Suprapubic skin (tissue), 4 donors: ENCODE measurements around the gene DLG1. TPM values are rescaled to one million over a fixed set of nuclear protein-coding genes. Genes with fewer than 3 reads are reported as not detected.

ENCODE experiments used
- DNase-seq, 2 donors: peaks; one replicate each; pipeline ENCODE4 v3.0.0-alpha.2; 2019; ENCODE audit warnings: low spot score in 2 of 2
- H3K27ac ChIP-seq: fragments of 200-600 bp; sonication (generic); one replicate; pipeline ENCODE4 v1.5.1; 2019
- H3K27me3 ChIP-seq: fragments of 200-600 bp; sonication (generic); one replicate; pipeline ENCODE4 v1.5.1; 2019
- H3K36me3 ChIP-seq: fragments of 200-600 bp; sonication (generic); one replicate; pipeline ENCODE4 v1.5.1; 2019
- H3K4me1 ChIP-seq: fragments of 200-600 bp; sonication (generic); one replicate; pipeline ENCODE4 v1.5.1; 2019
- H3K4me3 ChIP-seq: fragments of 200-600 bp; sonication (generic); one replicate; pipeline ENCODE4 v1.5.1; 2019; ENCODE audit warnings: mild to moderate bottlenecking
- H3K9me3 ChIP-seq: fragments of 200-600 bp; sonication (generic); one replicate; pipeline ENCODE4 v1.5.1; 2019
- CTCF ChIP-seq, 2 donors: fragments of 200-600 bp in 1 of 2; fragments of 450-650 bp in 1 of 2; sonication (generic) in 1 of 2; IDR thresholded peaks; one replicate each; pipeline ENCODE4 v1.5.1; 2016 to 2019; ENCODE audit warnings: antibody characterized with exemption in 2 of 2, mild to moderate bottlenecking in 1 of 2, moderate library complexity in 1 of 2
- EP300 ChIP-seq: sonication (generic); formaldehyde crosslinking; IDR thresholded peaks from one replicate; pipeline ENCODE4 v1.6.1; 2017; ENCODE audit warnings: antibody characterized with exemption
- POLR2A ChIP-seq, 2 donors: fragments of 450-650 bp; IDR thresholded peaks; one replicate each; pipeline ENCODE4 v1.6.1; 2017; ENCODE audit warnings: antibody characterized with exemption in 2 of 2, mild to moderate bottlenecking in 2 of 2, moderate library complexity in 2 of 2
- POLR2AphosphoS5 ChIP-seq, 3 donors: sonication (generic); formaldehyde crosslinking; IDR thresholded peaks; one replicate each; pipeline ENCODE4 v1.6.1; 2017; ENCODE audit warnings: antibody characterized with exemption in 3 of 3
- WGBS: methylation state at CpG from one replicate; pipeline ENCODE4 v1.1.5; 2018; 5-methylcytosine and 5-hydroxymethylcytosine counted together
- total RNA-seq, 4 donors: library from RNA; depleted of rRNA; stranded (reverse); fragments of >200 nt; gene quantifications; one replicate each; pipeline ENCODE4 v1.1.0, GENCODE V29; 2016

DLG1 gene
- total RNA-seq, 4 donors from 2014 or later: 86.2 to 140 (median 103) TPM

- 76% methylated on average over 2 of the region's 2 CpGs for WGBS
- H3K36me3 ChIP-seq: peaks cover 35% of the 10 kb centered on the region
These were observed 172.8 kb downstream of the DLG1 start for GRCh38 chr3:197125636-197126035.

GRCh38 chr3:197124713-197125112 lies 173.7 kb downstream of the DLG1 start:
- DNase-seq: no peak
- H3K4me1 ChIP-seq: no peaks in the 10 kb centered on the region
- 94% methylated on average over 6 of the region's 6 CpGs for WGBS
- H3K36me3 ChIP-seq: peaks cover 35% of the 10 kb centered on the region
- TF ChIP-seq POLR2AphosphoS5 (IDR thresholded peaks at IDR 0.05) (no peak), CTCF (IDR thresholded peaks at IDR 0.05) (no peak), EP300 (no peak), POLR2A (IDR thresholded peaks at IDR 0.05) (no peak)
- H3K9me3 ChIP-seq: no peaks in the 10 kb centered on the region
- H3K4me3 ChIP-seq: no peak overlapping the region
- no peak overlapping the region for H3K27ac ChIP-seq
- H3K27me3 ChIP-seq: no peaks in the 10 kb centered on the region

More at GRCh38 chr3:197125636-197126035, 172.8 kb downstream of the DLG1 start:
- TF ChIP-seq EP300: no peak
- TF ChIP-seq POLR2AphosphoS5 (IDR thresholded peaks at IDR 0.05): no peak
- TF ChIP-seq POLR2A (IDR thresholded peaks at IDR 0.05): no peak
- TF ChIP-seq CTCF (IDR thresholded peaks at IDR 0.05): no peak
- no peak overlapping the region for H3K4me3 ChIP-seq
- H3K9me3 ChIP-seq: no peaks in the 10 kb centered on the region
- H3K4me1 ChIP-seq: no peaks in the 10 kb centered on the region
- no peak for DNase-seq
- H3K27ac ChIP-seq: no peak overlapping the region
- H3K27me3 ChIP-seq: no peaks in the 10 kb centered on the region

DNA sequence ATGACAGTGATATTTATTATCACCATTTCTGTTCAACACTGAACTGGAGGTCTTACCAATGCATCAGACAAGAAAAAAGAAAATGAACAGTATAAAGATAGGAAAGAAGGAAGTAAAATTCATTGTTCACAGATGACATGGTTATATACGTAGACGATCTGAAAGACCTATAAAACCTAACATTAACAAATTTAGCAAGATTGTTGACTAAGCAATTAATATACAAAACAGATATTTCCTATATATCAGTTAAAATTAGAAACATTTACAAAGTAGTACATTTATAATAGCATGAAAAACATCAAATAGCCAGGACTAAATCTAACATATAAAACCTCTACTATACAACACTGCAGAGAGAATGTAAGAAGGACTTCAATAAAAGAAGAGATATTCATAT lies 176.0 kb downstream of the DLG1 start:
- DNase-seq: no peak
- no peaks in the 10 kb centered on the region for H3K4me1 ChIP-seq
- WGBS: 51% methylated on average over 2 of the region's 2 CpGs
- TF ChIP-seq CTCF (IDR thresholded peaks at IDR 0.05) (no peak), EP300 (no peak), POLR2AphosphoS5 (IDR thresholded peaks at IDR 0.05) (no peak), POLR2A (IDR thresholded peaks at IDR 0.05) (no peak)
- H3K27me3 ChIP-seq: no peaks in the 10 kb centered on the region
- H3K36me3 ChIP-seq: peaks cover 23% of the 10 kb centered on the region
- no peak overlapping the region for H3K4me3 ChIP-seq
- H3K27ac ChIP-seq: no peak overlapping the region
- no peaks in the 10 kb centered on the region for H3K9me3 ChIP-seq

DNA sequence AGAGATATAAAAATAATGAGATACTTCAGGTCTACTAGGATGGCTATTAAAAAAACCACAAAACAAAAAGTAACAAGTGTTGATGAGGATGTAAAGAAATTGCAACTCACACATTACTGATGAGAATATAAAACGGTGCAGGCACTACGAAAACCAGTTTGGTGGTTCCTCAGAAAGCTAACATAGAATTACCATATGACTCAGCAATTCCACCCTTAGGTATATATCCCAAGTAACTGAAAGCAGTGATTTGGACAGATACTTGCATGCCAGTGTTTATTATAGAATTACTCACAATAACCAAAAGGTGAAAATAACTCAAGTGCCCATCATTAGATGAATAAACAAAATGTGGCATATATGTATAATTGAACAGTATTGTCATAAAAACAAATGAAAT lies 181.3 kb downstream of the DLG1 start:
- no peaks in the 10 kb centered on the region for H3K4me1 ChIP-seq
- no peaks in the 10 kb centered on the region for H3K9me3 ChIP-seq
- H3K27ac ChIP-seq: no peak overlapping the region
- H3K27me3 ChIP-seq: no peaks in the 10 kb centered on the region
- H3K36me3 ChIP-seq: peaks cover 15% of the 10 kb centered on the region
- TF ChIP-seq POLR2A (IDR thresholded peaks at IDR 0.05) (no peak), POLR2AphosphoS5 (IDR thresholded peaks at IDR 0.05) (no peak), EP300 (no peak), CTCF (IDR thresholded peaks at IDR 0.05) (no peak)
- WGBS: 64% methylated on average over 2 of the region's 2 CpGs
- H3K4me3 ChIP-seq: no peak overlapping the region
- no peak for DNase-seq

- H3K36me3 ChIP-seq: peaks cover 36% of the 10 kb centered on the region
- no peak for DNase-seq
- no peaks in the 10 kb centered on the region for H3K9me3 ChIP-seq
- no peak overlapping the region for H3K27ac ChIP-seq
- TF ChIP-seq EP300: no peak
- no peak for TF ChIP-seq POLR2AphosphoS5 (IDR thresholded peaks at IDR 0.05)
- TF ChIP-seq POLR2A (IDR thresholded peaks at IDR 0.05): no peak
- TF ChIP-seq CTCF (IDR thresholded peaks at IDR 0.05): no peak
- WGBS: 93% methylated on average over 3 of the region's 3 CpGs
- no peak overlapping the region for H3K4me3 ChIP-seq
- H3K27me3 ChIP-seq: no peaks in the 10 kb centered on the region
- H3K4me1 ChIP-seq: no peaks in the 10 kb centered on the region
These were observed 184.4 kb downstream of the DLG1 start for GRCh38 chr3:197114007-197114406.
